ENCODE results near the gene DGKG. TPM values are rescaled to one million over a fixed set of nuclear protein-coding genes. Genes with fewer than 3 reads are reported as not detected.

DGKG gene
- total RNA-seq, 3 donors from 2014 or later (not counting 1 experiment from before 2014, with no cell fraction given): 0.25 to 1.6 (median 0.63) TPM

GRCh38 chr3:186128158-186128557 is 233.9 kb downstream of the DGKG start:
- no peak overlapping the region for H3K4me3 ChIP-seq (ENCODE audit: low read length)
- H3K36me3 ChIP-seq (ENCODE audit: control insufficient read depth, insufficient read depth, low read length): no peaks in the 10 kb centered on the region
- no peak overlapping the region for H3K27ac ChIP-seq (ENCODE audit: low read length)
- Mint-ChIP-seq H3K27me3 (ENCODE audit: low read depth in 2 of 2) (peaks cover 13 to 29% of the 10 kb centered on the region in 2 donors), H3K4me3 (no peak overlapping the region), H3K36me3 (no peaks in the 10 kb centered on the region), H3K4me1 (peaks cover 21 to 24% of the 10 kb centered on the region in 2 donors), H3K9me3 (peaks cover 0 to 6% of the 10 kb centered on the region in 2 donors), H3K27ac (no peak overlapping the region)
- H3K9me3 ChIP-seq (ENCODE audit: control insufficient read depth, insufficient read depth, low read length): no peaks in the 10 kb centered on the region
- WGBS (ENCODE audit: insufficient coverage): 89% methylated on average over 8 of the region's 8 CpGs
- ATAC-seq (no peak), DNase-seq (no peak)
- no peaks in the 10 kb centered on the region for H3K4me1 ChIP-seq (ENCODE audit: control insufficient read depth, insufficient read depth, low read length)
- intact Hi-C loops (cut with micrococcal nuclease): no loop called here
- no peak for TF ChIP-seq CTCF (IDR thresholded peaks at IDR 0.05)
- H3K27me3 ChIP-seq (ENCODE audit: control insufficient read depth, insufficient read depth, low read length): no peaks in the 10 kb centered on the region

- H3K9me3 ChIP-seq (ENCODE audit: control insufficient read depth, insufficient read depth, low read length): no peaks in the 10 kb centered on the region
- Mint-ChIP-seq H3K27ac (no peak overlapping the region), H3K27me3 (ENCODE audit: low read depth in 2 of 2) (peaks cover 18 to 33% of the 10 kb centered on the region in 2 donors), H3K4me3 (no peak overlapping the region), H3K36me3 (no peaks in the 10 kb centered on the region), H3K9me3 (peaks cover 0 to 6% of the 10 kb centered on the region in 2 donors), H3K4me1 (peaks cover 18 to 20% of the 10 kb centered on the region in 2 donors)
- TF ChIP-seq CTCF (IDR thresholded peaks at IDR 0.05): no peak
- no peak overlapping the region for H3K27ac ChIP-seq (ENCODE audit: low read length)
- 84% methylated on average over 7 of the region's 7 CpGs for WGBS (ENCODE audit: insufficient coverage)
- no peak overlapping the region for H3K4me3 ChIP-seq (ENCODE audit: low read length)
- H3K27me3 ChIP-seq (ENCODE audit: control insufficient read depth, insufficient read depth, low read length): no peaks in the 10 kb centered on the region
- no peaks in the 10 kb centered on the region for H3K4me1 ChIP-seq (ENCODE audit: control insufficient read depth, insufficient read depth, low read length)
- DNase-seq: no peak
- no peak for ATAC-seq
- intact Hi-C loops (cut with micrococcal nuclease): no loop called here
- no peaks in the 10 kb centered on the region for H3K36me3 ChIP-seq (ENCODE audit: control insufficient read depth, insufficient read depth, low read length)
These were observed 234.6 kb downstream of the DGKG start for GRCh38 chr3:186127463-186127862.

GRCh38 chr3:186125118-186125517 is 236.9 kb downstream of the DGKG start:
- H3K4me1 ChIP-seq (ENCODE audit: control insufficient read depth, insufficient read depth, low read length): no peaks in the 10 kb centered on the region
- peaks cover 6 to 8% of the 10 kb centered on the region in 2 donors for H3K4me1 Mint-ChIP-seq

More at GRCh38 chr3:186125118-186125517, 236.9 kb downstream of the DGKG start:
- ATAC-seq: peak; percentile 9 to 29 (median 16)
- Mint-ChIP-seq H3K9me3 (peaks cover 0 to 6% of the 10 kb centered on the region in 2 donors), H3K27ac (peak overlapping the region; percentile 0 to 34), H3K27me3 (ENCODE audit: low read depth in 2 of 2) (peaks cover 24 to 29% of the 10 kb centered on the region in 2 donors), H3K4me3 (no peak overlapping the region), H3K36me3 (no peaks in the 10 kb centered on the region)
- no peak for TF ChIP-seq CTCF (IDR thresholded peaks at IDR 0.05)
- Histone ChIP-seq H3K36me3 (ENCODE audit: control insufficient read depth, insufficient read depth, low read length) (no peaks in the 10 kb centered on the region), H3K9me3 (ENCODE audit: control insufficient read depth, insufficient read depth, low read length) (no peaks in the 10 kb centered on the region), H3K4me3 (ENCODE audit: low read length) (no peak overlapping the region), H3K27me3 (ENCODE audit: control insufficient read depth, insufficient read depth, low read length) (peaks cover under 1% of the 10 kb centered on the region), H3K27ac (ENCODE audit: low read length) (no peak overlapping the region)
- intact Hi-C loops (cut with micrococcal nuclease): no loop called here
- DNase-seq: no peak
- 94% methylated on average over 2 of the region's 2 CpGs for WGBS (ENCODE audit: insufficient coverage)
